ENCODE measurements around the gene SETBP1. TPM values are rescaled to one million over a fixed set of nuclear protein-coding genes. Genes with fewer than 3 reads are reported as not detected.

SETBP1 gene
- total RNA-seq, 1 experiment from 2014 or later = 0.23 TPM

DNA sequence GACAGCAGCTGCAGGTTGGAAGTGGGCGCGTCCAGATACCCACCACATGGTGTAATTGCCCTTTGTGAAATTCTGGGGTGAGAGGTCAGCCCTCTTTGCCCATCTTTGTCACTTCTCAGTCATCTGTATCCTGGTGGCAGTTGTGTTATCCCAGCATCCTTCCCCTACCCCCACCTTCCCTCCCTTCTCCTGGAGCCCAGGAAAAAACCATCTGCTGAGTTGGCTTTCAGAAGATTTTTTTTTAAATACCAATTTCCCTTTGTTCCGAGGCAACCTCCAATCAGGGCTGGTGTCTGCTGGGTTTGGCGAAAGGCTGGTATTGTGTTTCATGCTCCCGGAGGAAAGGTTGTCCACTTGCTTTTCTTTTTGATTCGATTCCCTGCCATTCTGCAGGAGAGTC lies 35.2 kb downstream of the SETBP1 start:
- H3K27me3 ChIP-seq (ENCODE audit: control insufficient read depth, insufficient read depth, low read length) = no peaks in the 10 kb centered on the region
- DNase-seq (ENCODE audit: low read depth, low spot score) (no peak), ATAC-seq (no peak)
- ChIA-PET CTCF (no interaction called here), POLR2A (no interaction called here)
- H3K4me3 ChIP-seq (ENCODE audit: low read depth in 2 of 2, low read length in 2 of 2) = no peak overlapping the region
- H3K9me3 ChIP-seq (ENCODE audit: control insufficient read depth, insufficient read depth, low read depth, low read length) = no peaks in the 10 kb centered on the region
- intact Hi-C loops (cut with micrococcal nuclease; ENCODE audit: unreplicated experiment) (no loop called here), in situ Hi-C loops (cut with HindIII; ENCODE audit: low pct_unique_long_range_greater_than_20kb, low sequenced_read_pairs) (no loop called here)
- H3K36me3 ChIP-seq (ENCODE audit: control insufficient read depth, insufficient read depth, low read length) = no peaks in the 10 kb centered on the region
- TF ChIP-seq TCF7L2 (IDR thresholded peaks at IDR 0.05; ENCODE audit: low read depth, low read length) (no peak), SIN3A (IDR thresholded peaks at IDR 0.05; ENCODE audit: borderline replicate concordance, insufficient read depth, low read depth, low read length) (no peak), POLR2AphosphoS5 (IDR thresholded peaks at IDR 0.05; ENCODE audit: low read depth, low read length) (no peak)
- TF ChIP-seq, protein P1, sequence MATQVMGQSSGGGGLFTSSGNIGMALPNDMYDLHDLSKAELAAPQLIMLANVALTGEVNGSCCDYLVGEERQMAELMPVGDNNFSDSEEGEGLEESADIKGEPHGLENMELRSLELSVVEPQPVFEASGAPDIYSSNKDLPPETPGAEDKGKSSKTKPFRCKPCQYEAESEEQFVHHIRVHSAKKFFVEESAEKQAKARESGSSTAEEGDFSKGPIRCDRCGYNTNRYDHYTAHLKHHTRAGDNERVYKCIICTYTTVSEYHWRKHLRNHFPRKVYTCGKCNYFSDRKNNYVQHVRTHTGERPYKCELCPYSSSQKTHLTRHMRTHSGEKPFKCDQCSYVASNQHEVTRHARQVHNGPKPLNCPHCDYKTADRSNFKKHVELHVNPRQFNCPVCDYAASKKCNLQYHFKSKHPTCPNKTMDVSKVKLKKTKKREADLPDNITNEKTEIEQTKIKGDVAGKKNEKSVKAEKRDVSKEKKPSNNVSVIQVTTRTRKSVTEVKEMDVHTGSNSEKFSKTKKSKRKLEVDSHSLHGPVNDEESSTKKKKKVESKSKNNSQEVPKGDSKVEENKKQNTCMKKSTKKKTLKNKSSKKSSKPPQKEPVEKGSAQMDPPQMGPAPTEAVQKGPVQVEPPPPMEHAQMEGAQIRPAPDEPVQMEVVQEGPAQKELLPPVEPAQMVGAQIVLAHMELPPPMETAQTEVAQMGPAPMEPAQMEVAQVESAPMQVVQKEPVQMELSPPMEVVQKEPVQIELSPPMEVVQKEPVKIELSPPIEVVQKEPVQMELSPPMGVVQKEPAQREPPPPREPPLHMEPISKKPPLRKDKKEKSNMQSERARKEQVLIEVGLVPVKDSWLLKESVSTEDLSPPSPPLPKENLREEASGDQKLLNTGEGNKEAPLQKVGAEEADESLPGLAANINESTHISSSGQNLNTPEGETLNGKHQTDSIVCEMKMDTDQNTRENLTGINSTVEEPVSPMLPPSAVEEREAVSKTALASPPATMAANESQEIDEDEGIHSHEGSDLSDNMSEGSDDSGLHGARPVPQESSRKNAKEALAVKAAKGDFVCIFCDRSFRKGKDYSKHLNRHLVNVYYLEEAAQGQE (IDR thresholded peaks at IDR 0.05; ENCODE audit: insufficient read depth in 1 of 2, low read depth in 2 of 2, low read length in 1 of 2) = no peak
- TF ChIP-seq, protein P2, sequence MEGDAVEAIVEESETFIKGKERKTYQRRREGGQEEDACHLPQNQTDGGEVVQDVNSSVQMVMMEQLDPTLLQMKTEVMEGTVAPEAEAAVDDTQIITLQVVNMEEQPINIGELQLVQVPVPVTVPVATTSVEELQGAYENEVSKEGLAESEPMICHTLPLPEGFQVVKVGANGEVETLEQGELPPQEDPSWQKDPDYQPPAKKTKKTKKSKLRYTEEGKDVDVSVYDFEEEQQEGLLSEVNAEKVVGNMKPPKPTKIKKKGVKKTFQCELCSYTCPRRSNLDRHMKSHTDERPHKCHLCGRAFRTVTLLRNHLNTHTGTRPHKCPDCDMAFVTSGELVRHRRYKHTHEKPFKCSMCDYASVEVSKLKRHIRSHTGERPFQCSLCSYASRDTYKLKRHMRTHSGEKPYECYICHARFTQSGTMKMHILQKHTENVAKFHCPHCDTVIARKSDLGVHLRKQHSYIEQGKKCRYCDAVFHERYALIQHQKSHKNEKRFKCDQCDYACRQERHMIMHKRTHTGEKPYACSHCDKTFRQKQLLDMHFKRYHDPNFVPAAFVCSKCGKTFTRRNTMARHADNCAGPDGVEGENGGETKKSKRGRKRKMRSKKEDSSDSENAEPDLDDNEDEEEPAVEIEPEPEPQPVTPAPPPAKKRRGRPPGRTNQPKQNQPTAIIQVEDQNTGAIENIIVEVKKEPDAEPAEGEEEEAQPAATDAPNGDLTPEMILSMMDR (IDR thresholded peaks at IDR 0.05) = no peak
- H3K4me1 ChIP-seq (ENCODE audit: control insufficient read depth, insufficient read depth, low read length) = no peaks in the 10 kb centered on the region
- no peak overlapping the region for H3K27ac ChIP-seq (ENCODE audit: low read length)
- BruUV-seq (replicated peaks) = no TSS peak

DNA sequence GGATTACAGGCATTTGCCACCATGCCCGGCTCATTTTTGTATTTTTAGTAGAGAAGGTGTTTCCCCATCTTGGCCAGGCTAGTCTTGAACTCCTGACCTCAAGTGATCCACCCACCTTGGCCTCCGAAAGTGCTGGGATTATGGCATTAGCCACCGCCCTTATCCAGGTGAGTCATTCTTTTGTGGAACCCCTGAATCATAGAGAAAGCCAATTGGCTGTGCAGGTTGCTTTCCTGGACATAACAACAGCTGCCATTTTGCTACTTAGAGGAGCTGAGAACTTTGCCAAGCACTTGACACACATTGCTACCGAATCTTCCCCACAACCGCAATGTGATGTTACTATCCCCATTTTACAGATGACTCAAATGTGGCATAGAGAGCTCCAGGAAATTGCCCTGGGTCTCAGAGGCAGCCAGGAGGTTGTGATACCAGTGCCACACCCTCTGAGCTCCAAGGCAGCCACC lies 36.0 kb downstream of the SETBP1 start:
- ATAC-seq (no peak), DNase-seq (ENCODE audit: low read depth, low spot score) (no peak)
- no TSS peak for BruUV-seq (replicated peaks)
- Histone ChIP-seq H3K36me3 (ENCODE audit: control insufficient read depth, insufficient read depth, low read length) (no peaks in the 10 kb centered on the region), H3K27me3 (ENCODE audit: control insufficient read depth, insufficient read depth, low read length) (no peaks in the 10 kb centered on the region), H3K4me1 (ENCODE audit: control insufficient read depth, insufficient read depth, low read length) (no peaks in the 10 kb centered on the region), H3K4me3 (ENCODE audit: low read depth in 2 of 2, low read length in 2 of 2) (no peak overlapping the region), H3K9me3 (ENCODE audit: control insufficient read depth, insufficient read depth, low read depth, low read length) (no peaks in the 10 kb centered on the region), H3K27ac (ENCODE audit: low read length) (no peak overlapping the region)
- ChIA-PET POLR2A (no interaction called here), CTCF (no interaction called here)
- in situ Hi-C loops (cut with HindIII; ENCODE audit: low pct_unique_long_range_greater_than_20kb, low sequenced_read_pairs) (no loop called here), intact Hi-C loops (cut with micrococcal nuclease; ENCODE audit: unreplicated experiment) (no loop called here)
- TF ChIP-seq, protein P2 (IDR thresholded peaks at IDR 0.05) = no peak
- TF ChIP-seq TCF7L2 (IDR thresholded peaks at IDR 0.05; ENCODE audit: low read depth, low read length) = no peak
- TF ChIP-seq SIN3A (IDR thresholded peaks at IDR 0.05; ENCODE audit: borderline replicate concordance, insufficient read depth, low read depth, low read length) = no peak
- no peak for TF ChIP-seq POLR2AphosphoS5 (IDR thresholded peaks at IDR 0.05; ENCODE audit: low read depth, low read length)
- TF ChIP-seq, protein P1 (IDR thresholded peaks at IDR 0.05; ENCODE audit: insufficient read depth in 1 of 2, low read depth in 2 of 2, low read length in 1 of 2) = no peak
